NCI-H345 treated with DMSO at 0.1 percent for 48 hours (cell line): ENCODE data around the gene TRAF3IP1.
"Not testable (repeated sequence)": the region's sequence is repeated elsewhere in the genome, so short reads cannot be mapped to it uniquely, and the experiment has no call there.

Source experiments
- DNase-seq: peaks from one replicate; lab custom pipeline; 2025; ENCODE audit not compliant: unreplicated experiment; lab: John Stamatoyannopoulos, UW

Gene TRAF3IP1

GRCh38 chr2:238441262-238442114, 121.2 kb downstream of the TRAF3IP1 start:
- no peak for DNase-seq

GRCh38 chr2:238442257-238442656, 121.9 kb downstream of the TRAF3IP1 start:
- DNase-seq = not testable (repeated sequence)

GRCh38 chr2:238444242-238444641, 123.9 kb downstream of the TRAF3IP1 start:
- no peak for DNase-seq

- no peak for DNase-seq
Measured at GRCh38 chr2:238445409-238446190, 125.3 kb downstream of the TRAF3IP1 start.

- no peak for DNase-seq
Measured at GRCh38 chr2:238446371-238446770, 126.1 kb downstream of the TRAF3IP1 start.

- DNase-seq = no peak
Measured at GRCh38 chr2:238448031-238448955, 128.0 kb downstream of the TRAF3IP1 start.

- DNase-seq = no peak
Measured at GRCh38 chr2:238449241-238449640, 128.9 kb downstream of the TRAF3IP1 start.

- no peak for DNase-seq
Measured at GRCh38 chr2:238449909-238450417, 129.6 kb downstream of the TRAF3IP1 start.

- no peak for DNase-seq
Measured at GRCh38 chr2:238450440-238450861, 130.1 kb downstream of the TRAF3IP1 start.
